ENCODE measurements around the gene BNIP3.

BNIP3 gene

GRCh38 chr10:131981429-131982184 lies at the start of gene BNIP3:
BNIP3 (minus strand) TSS chr10:131981923; CDS start chr10:131981806, 117 bp downstream.
- peak; percentile 98 for DNase-seq (ENCODE audit: low read depth)

GRCh38 chr10:132030898-132031463 lies 49.3 kb upstream of the BNIP3 start:
- DNase-seq (ENCODE audit: low read depth): no peak

- DNase-seq (ENCODE audit: low read depth): no peak
Observed at GRCh38 chr10:132028706-132029105, 47.0 kb upstream of the BNIP3 start.

GRCh38 chr10:132027423-132027983 lies 45.8 kb upstream of the BNIP3 start:
- DNase-seq (ENCODE audit: low read depth): no peak

GRCh38 chr10:132023092-132023811 lies 41.5 kb upstream of the BNIP3 start:
- DNase-seq (ENCODE audit: low read depth): peak; percentile 73

GRCh38 chr10:132022241-132022640 lies 40.5 kb upstream of the BNIP3 start:
- no peak for DNase-seq (ENCODE audit: low read depth)

- DNase-seq (ENCODE audit: low read depth): no peak
Observed at GRCh38 chr10:132021504-132022143, 39.9 kb upstream of the BNIP3 start.

GRCh38 chr10:132021046-132021445 lies 39.3 kb upstream of the BNIP3 start:
- no peak for DNase-seq (ENCODE audit: low read depth)

GRCh38 chr10:132020456-132020855 lies 38.7 kb upstream of the BNIP3 start:
- no peak for DNase-seq (ENCODE audit: low read depth)

- no peak for DNase-seq (ENCODE audit: low read depth)
Observed at GRCh38 chr10:132019366-132019765, 37.6 kb upstream of the BNIP3 start.

- no peak for DNase-seq (ENCODE audit: low read depth)
Observed at GRCh38 chr10:132018446-132018845, 36.7 kb upstream of the BNIP3 start.

GRCh38 chr10:132016514-132016913 lies 34.8 kb upstream of the BNIP3 start:
- DNase-seq (ENCODE audit: low read depth): no peak

- no peak for DNase-seq (ENCODE audit: low read depth)
Observed at GRCh38 chr10:132011445-132011844, 29.7 kb upstream of the BNIP3 start.

GRCh38 chr10:132011024-132011423 lies 29.3 kb upstream of the BNIP3 start:
- no peak for DNase-seq (ENCODE audit: low read depth)

- no peak for DNase-seq (ENCODE audit: low read depth)
Observed at GRCh38 chr10:132010483-132010882, 28.8 kb upstream of the BNIP3 start.

GRCh38 chr10:132009575-132009974 lies 27.9 kb upstream of the BNIP3 start:
- no peak for DNase-seq (ENCODE audit: low read depth)

- DNase-seq (ENCODE audit: low read depth): no peak
Observed at GRCh38 chr10:132007681-132008080, 26.0 kb upstream of the BNIP3 start.

GRCh38 chr10:132006966-132007365 lies 25.2 kb upstream of the BNIP3 start:
- no peak for DNase-seq (ENCODE audit: low read depth)

GRCh38 chr10:132005147-132005546 lies 23.4 kb upstream of the BNIP3 start:
- no peak for DNase-seq (ENCODE audit: low read depth)

GRCh38 chr10:132004052-132004451 lies 22.3 kb upstream of the BNIP3 start:
- no peak for DNase-seq (ENCODE audit: low read depth)

- DNase-seq (ENCODE audit: low read depth): no peak
Observed at GRCh38 chr10:132003282-132003924, 21.7 kb upstream of the BNIP3 start.

- DNase-seq (ENCODE audit: low read depth): no peak
Observed at GRCh38 chr10:132002004-132002403, 20.3 kb upstream of the BNIP3 start.
